Hepatocyte (in vitro differentiated cells): ENCODE data around the gene PIEZO1.

Experiments used
- EZH2 ChIP-seq: fragments of 200-600 bp; sonication (generic); IDR thresholded peaks from 2 replicates; pipeline ENCODE4 v1.6.1; 2016; ENCODE audit warnings: antibody characterized with exemption, mild to moderate bottlenecking, borderline replicate concordance
- TF ChIP-seq, protein P1 (sequence below): fragments of 200-600 bp; sonication (generic); IDR thresholded peaks from 2 replicates; pipeline ENCODE4 v1.5.1; 2016; ENCODE audit warnings: antibody characterized with exemption, mild to moderate bottlenecking; ENCODE audit not compliant: poor library complexity

DNA sequence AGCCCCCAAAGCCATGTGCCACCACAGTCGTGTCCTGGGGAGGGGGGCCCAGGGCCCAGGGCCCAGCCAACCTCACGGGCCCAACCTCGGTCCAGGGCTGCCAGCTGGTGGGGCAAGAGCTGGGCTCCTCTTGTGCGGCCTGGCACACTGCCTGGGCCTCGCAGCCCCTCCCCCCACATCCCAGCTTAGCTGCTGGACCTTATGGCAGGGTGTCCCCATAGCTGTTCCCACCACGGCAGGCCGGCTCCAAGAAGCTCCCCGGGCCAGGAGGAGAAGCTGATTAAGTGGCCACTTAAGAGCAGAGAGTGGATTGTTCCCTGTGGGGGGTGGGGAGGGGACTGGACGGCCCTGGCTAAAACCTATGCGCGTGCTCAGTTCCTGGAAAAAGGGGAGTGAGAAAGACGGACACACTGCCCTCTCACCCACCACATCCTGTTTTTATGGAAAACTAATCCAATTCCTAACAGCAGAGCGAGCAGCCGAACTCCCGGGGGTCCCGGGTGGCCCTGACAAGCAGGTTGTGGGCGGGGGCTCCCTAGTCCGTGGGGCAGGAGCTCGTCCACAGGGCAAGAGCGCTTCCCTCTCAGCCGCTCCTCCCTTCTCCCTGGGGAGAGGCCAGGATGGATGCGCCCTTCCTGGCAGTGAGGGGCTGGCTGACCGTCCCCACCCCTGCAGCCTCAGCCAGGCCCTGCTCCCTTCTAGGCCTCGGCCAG, 16.8 kb downstream of the PIEZO1 start:
- TF ChIP-seq, protein P1, sequence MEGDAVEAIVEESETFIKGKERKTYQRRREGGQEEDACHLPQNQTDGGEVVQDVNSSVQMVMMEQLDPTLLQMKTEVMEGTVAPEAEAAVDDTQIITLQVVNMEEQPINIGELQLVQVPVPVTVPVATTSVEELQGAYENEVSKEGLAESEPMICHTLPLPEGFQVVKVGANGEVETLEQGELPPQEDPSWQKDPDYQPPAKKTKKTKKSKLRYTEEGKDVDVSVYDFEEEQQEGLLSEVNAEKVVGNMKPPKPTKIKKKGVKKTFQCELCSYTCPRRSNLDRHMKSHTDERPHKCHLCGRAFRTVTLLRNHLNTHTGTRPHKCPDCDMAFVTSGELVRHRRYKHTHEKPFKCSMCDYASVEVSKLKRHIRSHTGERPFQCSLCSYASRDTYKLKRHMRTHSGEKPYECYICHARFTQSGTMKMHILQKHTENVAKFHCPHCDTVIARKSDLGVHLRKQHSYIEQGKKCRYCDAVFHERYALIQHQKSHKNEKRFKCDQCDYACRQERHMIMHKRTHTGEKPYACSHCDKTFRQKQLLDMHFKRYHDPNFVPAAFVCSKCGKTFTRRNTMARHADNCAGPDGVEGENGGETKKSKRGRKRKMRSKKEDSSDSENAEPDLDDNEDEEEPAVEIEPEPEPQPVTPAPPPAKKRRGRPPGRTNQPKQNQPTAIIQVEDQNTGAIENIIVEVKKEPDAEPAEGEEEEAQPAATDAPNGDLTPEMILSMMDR: no peak
- TF ChIP-seq EZH2: no peak
